ENCODE results near the gene LRTM2.

DNA sequence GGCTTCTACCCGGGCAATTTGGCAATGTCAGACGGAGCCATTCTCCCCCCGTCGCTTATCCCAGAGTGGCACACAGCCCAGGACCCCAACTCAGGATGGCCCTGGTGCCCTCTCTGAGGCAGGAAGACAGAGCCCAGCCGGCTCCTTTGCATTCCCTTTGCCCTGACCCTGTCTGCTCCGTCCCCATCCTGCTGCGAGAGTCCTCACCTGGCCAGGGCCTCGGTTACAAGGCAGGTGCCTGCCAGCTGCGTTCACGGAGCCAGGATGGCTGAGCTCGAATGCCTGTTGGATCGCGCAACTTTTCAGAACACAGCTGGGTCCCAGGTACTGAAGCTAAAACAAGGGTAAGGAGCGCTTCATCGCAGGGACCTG lies 18.6 kb downstream of the LRTM2 start:
- TF ChIP-seq, protein P1, sequence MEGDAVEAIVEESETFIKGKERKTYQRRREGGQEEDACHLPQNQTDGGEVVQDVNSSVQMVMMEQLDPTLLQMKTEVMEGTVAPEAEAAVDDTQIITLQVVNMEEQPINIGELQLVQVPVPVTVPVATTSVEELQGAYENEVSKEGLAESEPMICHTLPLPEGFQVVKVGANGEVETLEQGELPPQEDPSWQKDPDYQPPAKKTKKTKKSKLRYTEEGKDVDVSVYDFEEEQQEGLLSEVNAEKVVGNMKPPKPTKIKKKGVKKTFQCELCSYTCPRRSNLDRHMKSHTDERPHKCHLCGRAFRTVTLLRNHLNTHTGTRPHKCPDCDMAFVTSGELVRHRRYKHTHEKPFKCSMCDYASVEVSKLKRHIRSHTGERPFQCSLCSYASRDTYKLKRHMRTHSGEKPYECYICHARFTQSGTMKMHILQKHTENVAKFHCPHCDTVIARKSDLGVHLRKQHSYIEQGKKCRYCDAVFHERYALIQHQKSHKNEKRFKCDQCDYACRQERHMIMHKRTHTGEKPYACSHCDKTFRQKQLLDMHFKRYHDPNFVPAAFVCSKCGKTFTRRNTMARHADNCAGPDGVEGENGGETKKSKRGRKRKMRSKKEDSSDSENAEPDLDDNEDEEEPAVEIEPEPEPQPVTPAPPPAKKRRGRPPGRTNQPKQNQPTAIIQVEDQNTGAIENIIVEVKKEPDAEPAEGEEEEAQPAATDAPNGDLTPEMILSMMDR (conservative IDR thresholded peaks at IDR 0.05; ENCODE audit: low read length): no peak
- no peak for TF ChIP-seq EZH2phosphoT487 (IDR thresholded peaks at IDR 0.05; ENCODE audit: borderline replicate concordance, low read depth, low read length)
